Mammary epithelial cell (primary cell): ENCODE results near the gene ANKRD40CL.

Source experiments
- CTCF ChIP-seq, 2 donors: IDR thresholded peaks in 1 of 2; conservative IDR thresholded peaks in 1 of 2; 2 replicates each; pipeline ENCODE4 v1.5.1; 2011 to 2012; ENCODE audit warnings: inconsistent platforms in 2 of 2, low read length in 2 of 2, mild to moderate bottlenecking in 2 of 2, control low read depth in 1 of 2, low read depth in 1 of 2; ENCODE audit not compliant: insufficient read depth in 1 of 2; ENCODE audit errors: extremely low read depth in 1 of 2
- EZH2 ChIP-seq: IDR thresholded peaks from 2 replicates; pipeline ENCODE4 v1.6.1; 2012; ENCODE audit warnings: low read length, inconsistent platforms, borderline replicate concordance

- TF ChIP-seq CTCF (conservative IDR thresholded peaks at IDR 0.05 in 1 of 2, IDR thresholded peaks at IDR 0.05 in 1 of 2; ENCODE audit: extremely low read depth in 1 of 2, insufficient read depth in 1 of 2, low read depth in 1 of 2, low read length in 2 of 2): no peak
- no peak for TF ChIP-seq EZH2
These were observed 54.7 kb downstream of the ANKRD40CL start for GRCh38 chr17:50712641-50713040.
